GM12891 (cell line): ENCODE results near the gene AGAP9.
"Not testable (repeated sequence)": the region's sequence is repeated elsewhere in the genome, so short reads cannot be mapped to it uniquely, and the experiment has no call there.

Experiments
- DNase-seq: peaks from one replicate; pipeline ENCODE4 v3.0.0; 2011; ENCODE audit warnings: low spot score; ENCODE audit not compliant: insufficient read length
- FAIRE-seq: peaks from 2 replicates; lab custom pipeline; 2011; peaks lifted over from hg19 to GRCh38; lab: Jason Lieb, UNC
- PAX5 ChIP-seq: IDR thresholded peaks from 2 replicates; pipeline ENCODE4 v1.6.1; 2011; ENCODE audit warnings: low read length, moderate library complexity, mild to moderate bottlenecking; ENCODE audit not compliant: insufficient read depth, severe bottlenecking
- POLR2A ChIP-seq: IDR thresholded peaks from 2 replicates; pipeline ENCODE4 v1.6.1; 2011; ENCODE audit warnings: low read depth, low read length, control low read depth
- POLR2AphosphoS5 ChIP-seq: IDR thresholded peaks from 2 replicates; pipeline ENCODE4 v1.6.1; 2011; ENCODE audit warnings: low read depth, low read length, control low read depth
- POU2F2 ChIP-seq: IDR thresholded peaks from 2 replicates; pipeline ENCODE4 v1.6.1; 2011; ENCODE audit warnings: low read depth, mild to moderate bottlenecking, control low read depth, low read length, moderate library complexity
- SPI1 ChIP-seq: IDR thresholded peaks from 2 replicates; pipeline ENCODE4 v1.6.1; 2011; ENCODE audit warnings: low read depth, low read length, control low read depth
- TAF1 ChIP-seq: IDR thresholded peaks from 2 replicates; pipeline ENCODE4 v1.6.1; 2011; ENCODE audit warnings: low read depth, low read length, control low read depth

The AGAP9 gene

GRCh38 chr10:47456079-47456785 is 67.2 kb downstream of the AGAP9 start:
- no peak for FAIRE-seq
- DNase-seq = no peak
- TF ChIP-seq POU2F2 (no peak), SPI1 (no peak), TAF1 (no peak), PAX5 (no peak), POLR2AphosphoS5 (no peak), POLR2A (no peak)

- DNase-seq, FAIRE-seq: not testable (repeated sequence)
These were observed 67.9 kb downstream of the AGAP9 start for GRCh38 chr10:47455350-47456078.

GRCh38 chr10:47454780-47455058 is 68.7 kb downstream of the AGAP9 start:
- DNase-seq (no peak), FAIRE-seq (no peak)
- TF ChIP-seq POU2F2 = no peak
- no peak for TF ChIP-seq POLR2A
- no peak for TF ChIP-seq PAX5
- TF ChIP-seq SPI1 = no peak
- TF ChIP-seq TAF1 = no peak
- no peak for TF ChIP-seq POLR2AphosphoS5

GRCh38 chr10:47454008-47454779 is 69.2 kb downstream of the AGAP9 start:
- FAIRE-seq (no peak), DNase-seq (no peak)
- TF ChIP-seq PAX5 = no peak
- TF ChIP-seq SPI1 = no peak
- no peak for TF ChIP-seq TAF1
- no peak for TF ChIP-seq POLR2A
- no peak for TF ChIP-seq POLR2AphosphoS5
- no peak for TF ChIP-seq POU2F2

GRCh38 chr10:47453141-47454007 is 70.1 kb downstream of the AGAP9 start:
- DNase-seq (no peak), FAIRE-seq (no peak)
- no peak for TF ChIP-seq POLR2AphosphoS5

- DNase-seq (no peak), FAIRE-seq (no peak)
- no peak for TF ChIP-seq POU2F2
- TF ChIP-seq POLR2AphosphoS5 = no peak
- TF ChIP-seq SPI1 = no peak
- no peak for TF ChIP-seq TAF1
- no peak for TF ChIP-seq PAX5
- TF ChIP-seq POLR2A = no peak
These were observed 70.8 kb downstream of the AGAP9 start for GRCh38 chr10:47452495-47453140.

GRCh38 chr10:47451998-47452494 is 71.4 kb downstream of the AGAP9 start:
- TF ChIP-seq TAF1 = no peak
- TF ChIP-seq POLR2A = no peak
- TF ChIP-seq PAX5 = no peak
- TF ChIP-seq POLR2AphosphoS5 = no peak
- no peak for TF ChIP-seq POU2F2
- TF ChIP-seq SPI1 = no peak
- FAIRE-seq = no peak
- no peak for DNase-seq
